Left ventricle myocardium superior (tissue), 1 donor: ENCODE measurements around the gene DCAF10. TPM values are rescaled to one million over a fixed set of nuclear protein-coding genes. Genes with fewer than 3 reads are reported as not detected.
"Not testable (repeated sequence)": the region's sequence is repeated elsewhere in the genome, so short reads cannot be mapped to it uniquely, and the experiment has no call there.

ENCODE experiments used
- ATAC-seq: fragments of 200-7000 bp; cut with Tn5 transposase; one replicate; pipeline ENCODE4 v1.9.1; 2020; ENCODE audit warnings: mild to moderate bottlenecking, moderate library complexity
- DNase-seq: peaks from one replicate; pipeline ENCODE4 v3.0.0-alpha.2; 2020
- intact Hi-C: fragments of 100-400 bp; cut with micrococcal nuclease; formaldehyde crosslinking; loops from one replicate; pipeline ENCODE4 v1.11.0; 2022
- long read RNA-seq: library from polyadenylated mRNA; unstranded; transcript quantifications from one replicate; pipeline ENCODE4 v2.0.0, GENCODE V29; 2021
- total RNA-seq: library from RNA; stranded (reverse); fragmentation: NEBNext Ultra II Directional; extraction: Animal tissue kit (Norgen Biotek cat#: 25700); gene quantifications from one replicate; pipeline ENCODE4 v1.2.1, GENCODE V29; 2021
- donor health status: DM: no; HTN: yes; CAD: no; lungs with severe emphysema.

Gene DCAF10, protein sequence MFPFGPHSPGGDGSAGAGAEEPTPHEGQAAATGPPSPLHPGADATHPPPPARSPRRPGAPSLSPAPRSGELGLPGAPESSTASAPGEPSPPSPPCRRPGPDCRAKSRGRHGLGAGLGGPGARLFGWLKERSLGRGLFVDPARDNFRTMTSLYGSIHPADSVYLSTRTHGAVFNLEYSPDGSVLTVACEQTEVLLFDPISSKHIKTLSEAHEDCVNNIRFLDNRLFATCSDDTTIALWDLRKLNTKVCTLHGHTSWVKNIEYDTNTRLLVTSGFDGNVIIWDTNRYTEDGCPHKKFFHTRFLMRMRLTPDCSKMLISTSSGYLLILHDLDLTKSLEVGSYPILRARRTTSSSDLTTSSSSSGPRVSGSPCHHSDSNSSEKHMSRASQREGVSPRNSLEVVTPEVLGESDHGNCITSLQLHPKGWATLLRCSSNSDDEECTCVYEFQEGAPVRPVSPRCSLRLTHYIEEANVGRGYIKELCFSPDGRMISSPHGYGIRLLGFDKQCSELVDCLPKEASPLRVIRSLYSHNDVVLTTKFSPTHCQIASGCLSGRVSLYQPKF
- total RNA-seq: 20.5 TPM
- long read RNA-seq, transcript DCAF10-202 (7 exons, 3,862 nt): major isoform, 26 of 77 reads
- long read RNA-seq, partial matches to known transcripts: 1 of 77 reads
- long read RNA-seq, other reads (novel, unspliced or antisense): 50 of 77 reads

DNA sequence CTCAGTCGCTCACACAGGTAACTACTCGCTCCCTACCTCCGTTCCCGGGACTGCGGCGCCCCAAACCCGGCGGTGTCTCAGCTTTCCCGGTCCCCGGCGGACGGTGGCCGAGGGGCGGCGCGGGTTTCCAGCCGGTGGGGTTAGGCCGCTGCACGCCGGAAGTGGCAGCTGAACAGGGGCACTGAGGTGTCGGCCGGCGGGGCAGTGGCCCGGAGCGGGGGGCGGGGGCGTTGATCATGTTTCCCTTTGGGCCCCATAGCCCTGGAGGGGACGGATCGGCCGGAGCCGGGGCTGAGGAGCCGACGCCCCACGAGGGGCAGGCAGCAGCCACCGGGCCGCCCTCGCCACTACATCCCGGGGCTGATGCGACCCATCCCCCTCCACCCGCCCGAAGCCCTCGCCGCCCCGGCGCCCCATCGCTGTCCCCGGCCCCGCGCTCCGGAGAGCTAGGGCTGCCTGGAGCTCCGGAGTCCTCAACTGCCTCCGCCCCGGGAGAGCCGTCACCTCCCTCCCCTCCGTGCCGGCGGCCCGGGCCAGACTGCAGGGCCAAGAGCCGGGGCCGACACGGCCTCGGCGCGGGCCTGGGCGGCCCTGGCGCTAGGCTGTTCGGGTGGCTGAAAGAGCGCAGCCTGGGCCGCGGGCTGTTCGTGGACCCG lies at the start of gene DCAF10:
DCAF10 (plus strand) TSS at position 167 of the 656 bp plus-strand sequence; CDS start at position 237, 70 bp downstream.
- DNase-seq: peak; percentile 91
- intact Hi-C loops: no loop called here
- ATAC-seq: peak; percentile 97

DNA sequence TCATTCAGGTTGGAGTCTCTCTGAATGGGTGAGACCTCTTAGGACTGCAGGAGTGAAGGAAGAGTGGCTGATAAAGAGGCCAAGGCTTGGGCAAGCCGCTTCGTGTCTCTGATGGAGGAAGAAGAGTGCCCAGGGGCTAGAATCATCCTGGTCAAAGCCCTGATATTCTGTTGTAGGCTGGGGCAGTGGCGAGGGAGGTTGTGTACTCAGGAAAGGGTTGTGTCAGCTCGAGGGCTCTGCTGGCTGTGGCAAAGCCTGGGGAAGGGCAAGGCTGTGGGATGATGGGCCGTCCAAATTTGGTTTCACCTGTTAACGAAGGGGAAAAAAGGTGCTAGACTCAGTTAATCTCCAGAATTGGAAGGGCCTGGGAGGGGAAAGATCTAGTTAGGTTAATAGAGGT lies 49.4 kb upstream of the DCAF10 start:
- ATAC-seq (no peak), DNase-seq (no peak)
- intact Hi-C loops: no loop called here

DNA sequence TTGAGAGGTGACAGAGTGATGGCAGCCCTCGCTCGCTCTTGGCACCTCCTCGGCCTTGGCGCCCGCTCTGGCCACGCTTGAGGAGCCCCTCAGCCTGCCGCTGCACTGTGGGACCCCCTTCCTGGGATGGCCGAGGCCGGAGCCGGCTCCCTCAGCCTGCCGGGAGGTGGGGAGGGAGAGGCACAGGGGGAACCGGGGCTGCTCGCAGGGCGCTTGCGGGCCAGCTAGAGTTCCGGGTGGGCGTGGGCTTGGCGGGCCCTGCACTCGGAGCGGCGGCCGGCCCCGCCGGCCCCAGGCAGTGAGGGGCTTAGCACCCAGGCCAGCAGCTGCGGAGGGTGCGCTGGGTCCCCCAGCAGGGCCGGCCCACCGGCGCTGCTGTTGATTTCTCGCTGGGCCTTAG lies 48.9 kb upstream of the DCAF10 start:
- intact Hi-C loops, DNase-seq, ATAC-seq: not testable (repeated sequence)

DNA sequence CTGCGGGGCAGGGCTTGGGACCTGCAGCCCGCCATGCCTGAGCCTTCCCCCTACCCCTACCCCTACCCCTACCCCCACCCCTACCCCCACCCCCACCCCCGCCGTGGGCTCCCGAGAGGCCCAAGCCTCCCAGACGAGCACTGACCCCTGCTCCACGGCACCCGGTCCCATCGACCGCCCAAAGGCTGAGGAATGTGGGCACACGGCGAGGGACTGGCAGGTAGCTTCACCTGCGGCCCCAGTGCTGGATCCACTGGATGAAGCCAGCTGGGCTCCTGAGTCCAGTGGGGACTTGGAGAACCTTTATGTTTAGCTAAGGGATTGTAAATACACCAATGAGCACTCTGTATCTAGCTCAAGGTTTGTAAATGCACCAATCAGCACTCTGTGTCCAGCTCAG lies 48.5 kb upstream of the DCAF10 start:
- ATAC-seq, intact Hi-C loops, DNase-seq: not testable (repeated sequence)

DNA sequence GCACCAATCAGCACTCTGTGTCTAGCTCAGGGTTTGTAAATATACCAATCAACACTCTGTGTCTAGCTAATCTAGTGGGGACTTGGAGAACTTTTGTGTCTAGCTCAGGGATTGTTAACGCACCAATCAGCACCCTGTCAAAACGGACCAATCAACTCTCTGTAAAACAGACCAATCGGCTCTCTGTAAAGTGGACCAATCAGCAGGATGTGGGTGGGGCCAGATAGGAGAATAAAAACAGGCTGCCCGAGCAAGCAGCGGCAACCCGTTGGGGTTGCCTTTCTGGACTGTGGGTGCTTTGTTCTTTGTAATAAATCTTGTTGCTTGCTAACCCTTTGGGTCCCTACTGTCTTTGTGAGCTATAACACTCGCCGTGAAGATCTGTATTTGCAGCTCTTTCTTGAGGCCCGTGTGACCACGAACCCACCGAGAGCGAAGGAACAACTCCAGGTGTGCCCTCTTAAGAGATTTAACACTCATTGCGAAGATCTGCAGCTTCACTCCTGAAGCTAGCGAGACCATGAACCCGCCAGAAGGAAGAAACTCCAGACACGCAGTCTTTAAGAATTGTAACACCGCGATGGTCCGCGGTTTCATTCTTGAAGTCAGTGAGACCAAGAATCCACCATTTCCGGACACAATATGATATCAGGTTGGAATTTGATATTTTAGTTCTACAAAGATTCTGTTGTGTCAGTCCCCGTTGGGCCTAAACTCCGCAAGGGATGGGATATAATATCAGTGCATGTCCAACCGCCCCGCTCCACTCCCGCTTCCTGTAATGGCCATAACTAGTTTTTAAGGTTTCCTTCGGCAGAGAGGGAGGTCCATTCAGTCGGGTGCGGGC lies 47.7 kb upstream of the DCAF10 start:
- DNase-seq (no peak), ATAC-seq (no peak)
- intact Hi-C loops: no loop called here

DNA sequence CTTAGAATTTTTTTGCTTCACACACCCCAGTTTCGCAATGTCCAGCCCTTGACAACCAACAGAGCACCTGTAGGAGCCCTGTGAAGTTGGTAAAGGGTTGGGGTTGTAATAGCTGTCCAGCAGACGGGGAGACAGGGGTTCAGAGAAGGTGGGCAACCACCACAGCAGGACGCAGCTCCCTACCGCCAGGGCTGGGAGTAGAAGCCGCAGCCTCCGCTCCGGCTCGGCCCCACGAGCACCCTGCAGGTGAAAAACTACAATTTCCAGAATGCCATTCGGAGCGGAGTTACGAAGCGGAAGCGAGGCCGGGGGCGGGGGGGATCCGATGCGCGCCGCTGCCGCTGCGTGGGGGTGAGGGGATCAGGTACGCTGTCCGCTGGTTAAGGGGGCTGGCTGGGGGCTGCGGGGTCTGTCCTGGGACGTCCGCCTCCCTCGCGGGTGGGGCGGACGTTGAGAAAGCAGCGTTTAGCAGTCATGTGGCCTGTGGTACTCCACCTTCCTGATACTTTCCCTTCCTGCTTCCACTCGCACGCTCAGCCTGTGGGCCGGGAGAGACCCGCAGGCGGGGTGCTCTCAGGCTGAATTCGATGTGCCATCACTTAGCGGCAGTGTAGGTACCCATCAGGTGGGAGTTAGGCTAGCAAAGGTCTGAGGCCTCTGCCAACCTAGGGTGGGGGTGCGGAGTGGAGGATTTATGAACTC lies 47.0 kb upstream of the DCAF10 start, which contains the start of gene TRMT10B:
TRMT10B (plus strand) TSS at position 317 of the 702 bp plus-strand sequence. CDS start 8,127 bp downstream, outside the sequence.
- peak; percentile 98 for ATAC-seq
- intact Hi-C loops: no loop called here
- peak; percentile 78 for DNase-seq

DNA sequence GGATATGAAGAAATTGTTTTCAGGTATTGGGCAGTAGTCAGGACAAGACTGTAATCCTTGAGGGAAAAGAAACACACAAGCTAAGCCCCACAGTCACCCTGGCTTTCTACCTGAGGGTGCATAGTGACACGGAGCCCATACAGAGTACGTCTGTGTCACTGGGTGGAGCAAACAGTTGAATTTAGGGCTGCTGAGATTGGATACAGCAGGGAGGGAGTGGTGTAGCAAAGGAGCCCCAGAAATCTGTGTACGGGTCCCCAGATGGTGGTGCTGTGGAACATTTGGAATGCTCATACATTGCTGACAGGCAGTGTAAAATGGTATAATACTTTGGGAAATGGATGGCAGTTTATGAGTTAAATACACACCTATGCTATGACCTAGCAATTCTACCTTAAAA lies 41.9 kb upstream of the DCAF10 start:
- no peak for ATAC-seq
- intact Hi-C loops: no loop called here
- no peak for DNase-seq

DNA sequence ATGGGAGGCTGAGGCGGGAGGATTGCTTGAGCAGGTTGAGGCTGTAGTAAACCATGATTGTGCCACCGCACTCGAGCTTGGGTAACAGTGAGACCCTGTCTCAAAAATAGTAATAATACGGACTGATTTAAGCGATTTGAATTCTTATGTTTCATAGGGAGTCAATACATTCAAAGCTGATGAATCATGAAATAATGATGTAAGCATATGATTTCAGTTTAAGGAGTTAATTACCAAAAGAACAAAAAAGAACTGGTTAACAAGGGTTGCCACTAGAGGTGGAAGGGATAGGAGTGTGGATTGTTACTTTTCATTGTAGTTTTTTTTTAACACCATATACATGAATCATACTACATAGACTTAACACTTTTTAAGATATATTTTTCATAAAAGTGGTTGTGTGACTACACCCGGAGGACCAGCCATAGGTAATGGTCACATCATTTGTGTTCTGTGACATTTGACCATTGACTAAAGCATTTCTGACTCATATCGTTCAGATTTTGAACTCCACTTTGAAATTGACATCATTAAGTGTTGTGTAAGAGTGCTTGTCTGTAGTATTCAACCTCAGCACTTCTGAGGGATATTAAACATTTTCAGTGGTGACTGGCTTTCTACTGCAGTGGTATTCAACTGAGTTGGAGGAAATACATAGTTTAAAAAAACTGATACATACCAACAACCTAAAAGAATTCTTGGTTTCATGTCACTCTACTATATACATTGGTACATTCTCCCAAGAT lies 40.0 kb upstream of the DCAF10 start:
- no peak for DNase-seq
- intact Hi-C loops: no loop called here

DNA sequence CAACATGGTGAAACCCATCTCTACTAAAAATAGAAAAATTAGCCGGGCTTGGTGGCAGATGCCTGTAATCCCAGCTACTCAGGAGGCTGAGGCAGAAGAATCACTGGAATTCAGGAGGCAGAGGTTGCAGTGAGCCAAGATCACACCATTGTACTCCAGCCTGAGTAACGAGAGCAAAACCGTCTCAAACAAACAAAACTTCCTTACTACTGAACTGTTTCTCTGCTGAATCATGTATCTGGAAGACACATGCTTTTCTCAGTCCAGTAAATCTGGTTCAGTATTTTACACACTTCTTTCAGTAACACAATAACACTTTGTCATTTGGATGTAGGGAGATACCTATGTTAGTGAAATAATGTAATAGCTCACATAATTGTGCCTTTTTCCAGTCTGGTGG lies 39.1 kb upstream of the DCAF10 start:
- ATAC-seq: no peak
- intact Hi-C loops: no loop called here
- no peak for DNase-seq

More for the DNA sequence above, 40.0 kb upstream of the DCAF10 start:
- ATAC-seq: no peak

DNA sequence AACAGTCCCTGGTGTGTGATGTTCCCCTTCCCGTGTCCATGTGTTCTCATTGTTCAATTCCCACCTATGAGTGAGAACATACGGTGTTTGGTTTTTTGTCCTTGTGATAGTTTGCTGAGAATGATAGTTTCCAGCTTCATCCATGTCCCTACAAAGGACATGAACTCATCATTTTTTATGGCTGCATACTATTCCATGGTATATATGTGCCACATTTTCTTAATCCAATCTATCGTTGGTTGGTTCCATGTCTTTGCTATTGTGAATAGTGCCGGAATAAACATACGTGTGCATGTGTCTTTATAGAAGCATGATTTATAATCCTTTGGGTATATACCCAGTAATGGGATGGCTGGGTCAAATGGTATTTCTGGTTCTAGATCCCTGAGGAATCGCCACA lies 35.3 kb upstream of the DCAF10 start:
- DNase-seq, ATAC-seq: not testable (repeated sequence)

DNA sequence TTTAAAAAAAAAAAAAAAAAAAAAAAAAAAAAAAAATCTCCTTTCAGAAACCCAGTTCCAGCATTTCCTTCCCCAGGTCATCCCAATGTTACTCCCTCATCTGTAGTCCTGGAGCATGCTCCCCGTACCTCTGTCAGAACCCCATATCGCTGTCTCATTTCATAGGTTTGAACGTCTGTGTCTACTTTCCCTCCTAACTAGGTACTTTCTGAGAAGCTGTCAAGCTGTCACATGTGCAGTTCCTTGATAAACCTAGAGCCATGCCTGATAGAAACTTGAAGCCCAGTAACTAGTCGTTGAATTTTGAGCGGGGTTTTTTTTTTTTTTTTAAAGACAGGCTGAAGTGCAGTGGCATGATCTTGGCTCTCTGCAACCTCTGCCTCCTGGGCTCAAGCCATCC lies 31.3 kb upstream of the DCAF10 start:
- no peak for DNase-seq
- intact Hi-C loops: no loop called here
- ATAC-seq: no peak

More for the DNA sequence above, 35.3 kb upstream of the DCAF10 start:
- intact Hi-C loops: not testable (repeated sequence)

DNA sequence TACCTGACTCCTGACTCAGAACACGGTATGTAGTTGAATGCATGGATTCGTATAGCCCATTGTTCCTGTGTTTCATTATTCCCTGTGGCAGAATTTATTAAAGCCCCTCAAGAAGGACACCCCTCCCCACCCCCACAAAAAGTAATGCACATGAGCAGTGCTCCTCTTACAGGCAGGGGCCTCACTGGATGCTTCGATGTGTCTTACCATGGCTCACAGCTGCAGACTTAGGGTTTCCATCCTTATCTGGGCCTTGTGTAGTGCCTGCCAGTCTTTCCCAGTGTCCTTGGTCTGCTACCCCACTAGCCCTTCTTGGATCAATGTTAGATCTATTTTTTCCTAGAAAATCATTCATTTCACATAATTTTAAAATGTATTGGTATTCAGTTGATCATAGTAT lies 30.6 kb upstream of the DCAF10 start:
- DNase-seq (no peak), ATAC-seq (no peak)
- intact Hi-C loops: no loop called here

DNA sequence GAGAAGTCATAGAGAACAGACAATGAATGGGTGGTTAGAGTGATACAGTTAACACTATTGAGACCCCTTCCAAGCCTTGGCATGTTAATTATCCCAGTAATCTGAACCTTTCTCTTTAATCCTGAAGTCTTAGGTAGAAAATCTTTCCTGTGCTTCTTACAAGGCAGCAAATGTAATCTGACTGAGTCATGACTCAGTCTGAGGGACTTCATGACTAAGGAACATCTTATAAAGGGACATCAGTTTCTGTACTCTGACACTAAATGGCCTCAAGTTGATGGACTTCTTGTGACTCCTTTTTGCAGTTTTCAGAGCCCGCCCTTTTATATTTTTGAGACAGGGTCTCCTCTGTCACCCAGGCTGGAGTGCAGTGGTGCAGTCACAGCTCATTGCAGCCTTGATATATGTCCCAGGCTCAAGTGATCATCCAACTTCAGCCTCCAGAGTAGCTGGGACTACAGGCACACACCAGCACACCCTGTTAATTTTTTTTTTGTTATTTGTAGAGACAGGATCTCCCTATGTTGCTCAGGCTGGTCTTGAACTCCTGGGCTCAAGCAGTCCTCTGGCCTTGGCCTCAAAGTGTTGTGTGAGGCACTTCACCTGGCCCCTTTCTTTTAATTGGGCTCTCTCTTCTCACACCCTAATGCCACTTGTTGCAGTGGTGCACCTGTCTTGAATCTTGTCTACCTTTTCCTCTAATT lies 25.2 kb upstream of the DCAF10 start:
- no peak for ATAC-seq
- intact Hi-C loops: no loop called here
- no peak for DNase-seq

DNA sequence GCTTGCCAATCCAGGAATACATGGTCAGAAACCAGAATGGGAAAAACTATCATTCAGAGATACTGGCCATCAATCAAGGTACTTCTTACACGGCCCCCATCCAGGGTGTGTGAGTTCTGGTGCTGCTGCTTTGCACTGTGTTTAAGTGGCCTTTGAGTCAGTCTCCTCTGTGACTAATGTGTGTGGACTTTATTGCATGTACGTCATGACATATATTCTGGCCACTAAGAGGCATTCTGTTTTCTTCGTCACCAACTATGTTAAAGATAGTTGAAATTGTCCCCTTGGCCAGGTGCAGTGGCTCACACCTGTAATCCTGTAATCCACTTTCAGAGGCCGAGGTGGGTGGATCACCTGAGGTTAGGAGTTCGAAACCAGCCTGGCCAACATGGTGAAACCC lies 24.3 kb upstream of the DCAF10 start:
- intact Hi-C loops: no loop called here
- DNase-seq (no peak), ATAC-seq (no peak)

DNA sequence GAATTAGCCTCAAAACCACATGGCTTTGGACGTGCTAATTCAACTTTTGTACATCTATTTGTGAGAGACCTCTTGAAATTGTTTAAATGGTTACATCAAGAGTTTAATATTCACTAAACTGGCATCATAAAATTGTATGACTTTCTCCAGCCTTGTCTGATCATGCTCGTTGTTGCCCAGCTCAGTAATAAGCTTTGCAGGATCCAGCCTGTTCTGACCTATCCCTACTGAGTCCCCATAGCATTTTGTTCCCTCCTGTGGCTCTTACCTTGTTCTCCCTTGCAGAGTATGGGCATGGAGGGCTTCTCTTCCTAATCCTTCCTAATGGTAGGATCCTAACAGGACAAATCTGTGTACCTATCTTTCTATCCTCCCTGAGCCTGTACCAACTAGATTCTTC lies 22.1 kb upstream of the DCAF10 start:
- ATAC-seq (no peak), DNase-seq (no peak)
- intact Hi-C loops: no loop called here

DNA sequence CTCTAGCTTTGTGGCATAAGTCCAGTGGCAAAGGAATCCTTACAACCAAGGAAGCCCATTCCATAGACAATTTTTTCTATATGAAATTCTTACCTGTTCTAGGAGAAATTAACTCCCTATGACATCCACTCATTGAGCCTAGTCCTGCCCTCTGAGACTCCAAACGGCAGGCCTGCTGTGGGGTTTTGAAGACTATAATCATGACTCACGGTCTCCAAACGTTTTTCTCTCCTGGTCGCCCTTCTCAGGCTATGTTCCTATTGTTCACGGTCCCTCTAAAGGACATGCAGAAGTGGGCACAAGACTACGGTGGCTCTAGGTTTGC lies 16.3 kb upstream of the DCAF10 start:
- ATAC-seq (no peak), DNase-seq (no peak)
- intact Hi-C loops: no loop called here
